ENCODE measurements around the gene SYCN. TPM values are rescaled to one million over a fixed set of nuclear protein-coding genes. Genes with fewer than 3 reads are reported as not detected.

The SYCN gene
- total and polyA plus RNA-seq, 5 donors from 2014 or later = not detected

- ATAC-seq (ENCODE audit: low read depth in 2 of 2) (no peak), DNase-seq (no peak)
- Histone ChIP-seq H3K27ac (ENCODE audit: insufficient read depth, low read length, poor library complexity, severe bottlenecking) (no peak overlapping the region), H3K36me3 (ENCODE audit: control insufficient read depth, insufficient read depth, low read length) (no peaks in the 10 kb centered on the region), H3K9me3 (ENCODE audit: control insufficient read depth in 2 of 2, low read length in 2 of 2) (no peaks in the 10 kb centered on the region), H3K4me3 (ENCODE audit: low read depth, low read length) (no peak overlapping the region), H3K27me3 (ENCODE audit: control insufficient read depth, insufficient read depth, low read length) (no peaks in the 10 kb centered on the region), H3K4me1 (ENCODE audit: control insufficient read depth, insufficient read depth, low read length, poor library complexity, severe bottlenecking) (no peaks in the 10 kb centered on the region)
- Mint-ChIP-seq H3K36me3 (peaks cover 4% of the 10 kb centered on the region), H3K9me3 (no peaks in the 10 kb centered on the region), H3K4me1 (peaks cover 0 to 36% (median 9%) of the 10 kb centered on the region in 4 donors), H3K27me3 (peaks cover 4% of the 10 kb centered on the region), H3K27ac (peak overlapping the region in 2 of 3 donors; percentile 20 to 51), H3K4me3 (no peak overlapping the region)
These were observed 49.9 kb downstream of the SYCN start for GRCh38 chr19:39154100-39154628.

Other genes with a start within 250 kb of the SYCN start
- not detected for gene FBXO17, start 228.5 kb downstream of the SYCN start, total RNA-seq
- under 1 TPM in 2 of 4 donors, not detected in 2; 0.14 to 0.30 TPM for gene FBXO17, start 228.5 kb downstream of the SYCN start, polyA plus RNA-seq
- gene FBXO27, start 171.7 kb downstream of the SYCN start, total RNA-seq = 0.35 TPM
- under 1 TPM in 3 of 4 donors, not detected in 1; 0.16 to 0.34 (median 0.22) TPM for gene FBXO27, start 171.7 kb downstream of the SYCN start, polyA plus RNA-seq
- not detected for gene ACP7, start 119.9 kb downstream of the SYCN start, total RNA-seq
- not detected for gene ACP7, start 119.9 kb downstream of the SYCN start, polyA plus RNA-seq
- 10.9 TPM for gene PAK4, start 78.5 kb downstream of the SYCN start, total RNA-seq
- gene PAK4, start 78.5 kb downstream of the SYCN start, polyA plus RNA-seq = 1 to 10 TPM in 3 of 4 donors, under 1 TPM in 1; 0.87 to 2.0 (median 1.5) TPM
- gene NCCRP1, start 7.3 kb downstream of the SYCN start, total RNA-seq = not detected
- not detected for gene NCCRP1, start 7.3 kb downstream of the SYCN start, polyA plus RNA-seq
- gene IFNL3, start 40.7 kb upstream of the SYCN start, total RNA-seq = not detected
- gene IFNL3, start 40.7 kb upstream of the SYCN start, polyA plus RNA-seq = not detected
- gene IFNL4, start 44.6 kb upstream of the SYCN start, total RNA-seq = not detected
- gene IFNL4, start 44.6 kb upstream of the SYCN start, polyA plus RNA-seq = not detected
- gene IFNL2, start 64.1 kb upstream of the SYCN start, total RNA-seq = not detected
- not detected for gene IFNL2, start 64.1 kb upstream of the SYCN start, polyA plus RNA-seq
- not detected for gene IFNL1, start 92.1 kb upstream of the SYCN start, total RNA-seq
- gene IFNL1, start 92.1 kb upstream of the SYCN start, polyA plus RNA-seq = not detected
- gene LRFN1, start 116.6 kb upstream of the SYCN start, total RNA-seq = 4.9 TPM
- 1 to 10 TPM; 2.1 to 4.9 (median 3.1) TPM for gene LRFN1, start 116.6 kb upstream of the SYCN start, polyA plus RNA-seq
- 512 TPM for gene GMFG, start 131.8 kb upstream of the SYCN start, total RNA-seq
- 1,000 to 10,000 TPM; 1,343 to 1,906 (median 1,706) TPM for gene GMFG, start 131.8 kb upstream of the SYCN start, polyA plus RNA-seq
- 78.9 TPM for gene SAMD4B, start 138.2 kb upstream of the SYCN start, total RNA-seq
- 1 to 10 TPM; 5.7 to 9.9 (median 6.5) TPM for gene SAMD4B, start 138.2 kb upstream of the SYCN start, polyA plus RNA-seq
- gene PAF1, start 186.8 kb upstream of the SYCN start, total RNA-seq = 138 TPM
- 10 to 100 TPM; 35.0 to 46.7 (median 39.0) TPM for gene PAF1, start 186.8 kb upstream of the SYCN start, polyA plus RNA-seq
- gene MED29, start 187.1 kb upstream of the SYCN start, total RNA-seq = 65.6 TPM
- 10 to 100 TPM; 53.6 to 61.4 (median 57.9) TPM for gene MED29, start 187.1 kb upstream of the SYCN start, polyA plus RNA-seq
- 1,400 TPM for gene ZFP36, start 202.6 kb upstream of the SYCN start, total RNA-seq
- gene ZFP36, start 202.6 kb upstream of the SYCN start, polyA plus RNA-seq = 100 to 1,000 TPM in 3 of 4 donors, 10 to 100 TPM in 1; 89.8 to 134 (median 109) TPM
- 209 TPM for gene PLEKHG2, start 208.4 kb upstream of the SYCN start, total RNA-seq
- 1 to 10 TPM; 1.3 to 3.9 (median 3.1) TPM for gene PLEKHG2, start 208.4 kb upstream of the SYCN start, polyA plus RNA-seq
- gene RPS16, start 231.7 kb upstream of the SYCN start, total RNA-seq = 2,708 TPM
- 1,000 to 10,000 TPM; 1,440 to 2,367 (median 1,925) TPM for gene RPS16, start 231.7 kb upstream of the SYCN start, polyA plus RNA-seq
- gene SUPT5H, start 241.3 kb upstream of the SYCN start, total RNA-seq = 322 TPM
- 10 to 100 TPM; 75.1 to 83.9 (median 82.8) TPM for gene SUPT5H, start 241.3 kb upstream of the SYCN start, polyA plus RNA-seq